Placental pericyte (primary cell): ENCODE measurements around the gene PFN1. TPM values are rescaled to one million over a fixed set of nuclear protein-coding genes. Genes with fewer than 3 reads are reported as not detected.

Experiments
- small RNA-seq: library from RNA; depleted of rRNA; stranded (forward); fragments of <200 nt; gene quantifications from one replicate; pipeline ENCODE3, GENCODE V24; 2012; ENCODE audit warnings: low replicate concordance
- total RNA-seq: library from RNA; depleted of rRNA; stranded (reverse); fragments of >200 nt; gene quantifications from 2 replicates; pipeline ENCODE4 v1.2.3, GENCODE V29; 2012

PFN1 gene
- total RNA-seq: 759 and 850 TPM in 2 replicates

DNA sequence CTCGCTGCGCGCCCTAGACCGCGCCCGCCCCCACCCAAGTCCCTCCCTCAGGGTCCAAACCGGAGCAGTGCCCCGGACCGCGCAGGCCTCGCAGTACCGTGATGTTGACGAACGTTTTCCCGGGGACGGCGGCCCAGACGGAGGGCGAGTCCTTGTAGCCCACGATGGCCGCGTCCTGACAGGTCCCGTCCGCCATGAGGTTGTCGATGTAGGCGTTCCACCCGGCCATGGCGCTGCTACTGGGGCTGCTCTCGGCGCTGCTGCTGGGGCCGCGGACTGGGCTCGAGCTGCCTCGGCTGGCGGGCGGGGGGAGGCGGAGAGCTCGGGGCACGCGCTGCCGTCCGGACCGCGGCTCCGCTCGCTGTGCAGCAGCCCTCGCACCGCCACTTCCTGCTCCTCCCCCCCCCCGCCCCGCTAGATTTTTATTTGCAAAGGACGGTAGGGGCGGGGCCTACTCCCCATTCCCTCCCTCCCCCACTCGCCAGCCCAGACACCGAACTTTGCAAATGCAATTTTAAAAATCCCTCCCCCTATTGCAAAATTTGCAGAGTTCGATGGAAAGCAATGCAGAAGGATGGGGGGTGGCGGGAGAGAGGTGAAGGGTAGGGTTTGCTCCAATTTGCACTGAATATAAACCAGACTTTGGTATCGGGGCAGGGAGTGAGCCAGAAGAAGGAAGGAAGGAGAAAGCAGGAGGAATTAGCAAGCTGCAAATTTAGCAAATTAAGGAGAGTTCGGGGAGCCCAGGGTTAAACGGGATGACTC lies at the start of gene PFN1:
PFN1 (minus strand) TSS at position 365 of the 765 bp plus-strand sequence; CDS start at position 229, 136 bp downstream.

DNA sequence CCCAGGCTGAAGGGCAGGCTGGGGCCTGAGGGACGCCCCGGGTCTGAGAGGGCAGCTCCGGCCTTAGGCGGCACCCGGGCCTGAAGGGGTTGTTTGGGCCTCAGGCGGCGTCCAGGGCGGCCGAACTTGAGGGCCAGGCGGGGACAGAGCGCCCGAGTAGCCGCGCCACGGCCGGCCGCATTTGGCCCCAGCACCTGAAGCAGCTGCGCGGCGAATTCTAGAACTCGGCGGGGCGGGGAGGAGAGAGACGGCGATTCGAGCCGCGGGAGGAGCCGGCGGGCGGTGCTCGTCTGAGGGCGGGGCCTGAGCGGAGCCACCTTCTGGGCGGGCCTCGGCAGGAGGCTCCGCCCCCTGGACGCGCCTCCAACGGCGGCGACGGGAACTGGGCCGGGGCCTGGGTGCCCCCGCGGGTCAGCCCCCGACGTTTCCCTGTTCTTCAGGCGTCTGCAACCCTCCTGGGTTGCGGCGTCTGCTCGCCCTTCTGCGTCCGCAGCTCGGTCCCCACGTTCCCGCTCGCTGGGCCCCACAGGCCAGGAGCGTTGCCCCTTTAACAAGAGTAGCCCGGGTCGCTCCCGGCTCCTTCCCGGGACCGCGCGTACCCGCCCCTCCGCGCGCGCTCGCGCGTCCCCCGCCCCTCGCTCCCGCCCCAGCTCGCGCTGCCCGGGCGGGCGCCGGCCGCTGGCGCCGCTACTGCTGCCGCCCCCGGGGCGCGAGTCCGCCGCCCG lies 49.1 kb upstream of the PFN1 start, which contains the start of the genes INCA1 and KIF1C:
INCA1 (minus strand) TSS at position 221 of the 725 bp plus-strand sequence. CDS start 3,085 bp downstream, outside the sequence.
KIF1C (plus strand) TSS at position 649 of the 725 bp plus-strand sequence. CDS start 2,297 bp downstream, outside the sequence.

GRCh38 chr17:4986951-4987766 lies 38.8 kb upstream of the PFN1 start, which contains the start of gene CAMTA2:
TSS of gene CAMTA2 (minus strand) at chr17:4987675. CDS start at chr17:4986222, 1,453 bp downstream.

DNA sequence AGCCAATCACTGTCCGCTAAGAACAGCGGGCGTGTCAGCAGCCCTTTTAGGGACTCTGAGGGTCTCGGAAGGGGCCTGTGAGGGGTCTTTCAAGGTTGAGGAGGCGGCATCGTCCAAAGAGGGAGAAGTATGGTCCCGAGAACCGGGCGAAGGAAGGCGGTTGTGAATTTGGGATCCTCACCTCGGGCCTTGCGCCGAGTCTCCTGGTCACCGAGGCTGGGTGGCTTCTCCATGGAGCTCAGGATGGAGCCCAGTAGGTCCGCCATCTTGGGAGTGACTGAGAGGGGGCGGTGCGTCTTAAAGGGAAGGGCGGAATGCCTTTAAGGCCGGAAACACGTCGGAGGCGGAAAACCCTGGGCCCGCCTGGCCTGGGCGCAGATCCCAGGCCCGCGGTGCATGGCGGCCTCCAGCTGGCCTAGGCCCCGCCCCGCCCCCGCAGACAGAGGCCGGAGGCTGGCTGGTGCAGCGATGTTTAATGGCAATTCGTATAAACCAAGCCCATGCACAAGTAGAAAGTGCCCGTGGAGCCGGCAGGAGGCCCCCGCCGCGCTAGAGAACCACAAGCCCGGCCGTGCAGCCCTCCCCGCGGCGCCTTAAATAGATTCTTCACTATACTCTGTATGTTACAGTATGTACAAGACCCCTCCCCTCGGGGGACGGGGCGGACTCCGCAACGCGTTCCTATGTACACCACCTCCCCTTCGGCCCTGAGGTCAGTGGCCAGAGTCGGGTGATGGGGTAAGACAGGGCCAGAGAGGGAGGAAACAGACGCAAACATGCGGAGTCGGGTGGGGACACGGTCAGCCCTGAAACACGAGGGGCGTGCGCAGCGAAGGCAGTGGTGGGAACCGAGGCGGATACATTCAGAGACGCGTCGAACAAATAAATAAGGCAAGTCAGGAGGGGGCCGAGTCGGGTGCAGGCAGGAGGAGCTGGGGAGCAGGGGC lies 19.5 kb upstream of the PFN1 start, which contains the start of gene SPAG7:
SPAG7 (minus strand) TSS at position 279 of the 947 bp plus-strand sequence; CDS start at position 266, 13 bp downstream.

GRCh38 chr17:4950746-4951204 lies 2.4 kb upstream of the PFN1 start, which contains the start of gene ENO3:
TSS of gene ENO3 (plus strand) at chr17:4951119. CDS start at chr17:4951830, 711 bp downstream.

GRCh38 chr17:4939796-4940554 lies 8.4 kb downstream of the PFN1 start, which contains the start of the genes RNF167 and SLC25A11:
TSS of gene RNF167 (plus strand) at chr17:4940268. CDS start at chr17:4940910, 642 bp downstream.
TSS of gene SLC25A11 (minus strand) at chr17:4940046. CDS start at chr17:4939910, 136 bp downstream.

DNA sequence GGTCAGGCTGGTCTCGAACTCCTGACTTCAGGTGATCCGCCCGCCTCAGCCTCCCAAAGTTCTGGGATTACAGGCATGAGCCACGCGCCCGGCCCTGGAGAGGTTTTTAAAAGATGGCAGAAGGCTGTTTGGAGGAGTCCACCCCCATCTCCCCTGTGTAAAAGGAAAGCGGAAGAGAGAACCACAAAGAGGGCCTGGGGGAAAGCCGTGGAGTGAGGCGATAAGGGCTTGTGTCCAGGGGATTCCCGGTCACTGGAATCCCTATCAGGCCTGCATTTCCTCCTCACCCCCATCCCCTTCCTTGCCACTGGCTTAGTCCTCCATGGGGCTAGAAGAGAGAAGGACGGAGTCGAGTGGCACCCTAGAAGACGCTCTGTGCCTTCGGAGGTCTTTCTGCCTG lies 16.4 kb downstream of the PFN1 start, which contains the start of gene GP1BA:
GP1BA (plus strand) TSS at position 315 of the 400 bp plus-strand sequence. CDS start 328 bp downstream, outside the sequence.

DNA sequence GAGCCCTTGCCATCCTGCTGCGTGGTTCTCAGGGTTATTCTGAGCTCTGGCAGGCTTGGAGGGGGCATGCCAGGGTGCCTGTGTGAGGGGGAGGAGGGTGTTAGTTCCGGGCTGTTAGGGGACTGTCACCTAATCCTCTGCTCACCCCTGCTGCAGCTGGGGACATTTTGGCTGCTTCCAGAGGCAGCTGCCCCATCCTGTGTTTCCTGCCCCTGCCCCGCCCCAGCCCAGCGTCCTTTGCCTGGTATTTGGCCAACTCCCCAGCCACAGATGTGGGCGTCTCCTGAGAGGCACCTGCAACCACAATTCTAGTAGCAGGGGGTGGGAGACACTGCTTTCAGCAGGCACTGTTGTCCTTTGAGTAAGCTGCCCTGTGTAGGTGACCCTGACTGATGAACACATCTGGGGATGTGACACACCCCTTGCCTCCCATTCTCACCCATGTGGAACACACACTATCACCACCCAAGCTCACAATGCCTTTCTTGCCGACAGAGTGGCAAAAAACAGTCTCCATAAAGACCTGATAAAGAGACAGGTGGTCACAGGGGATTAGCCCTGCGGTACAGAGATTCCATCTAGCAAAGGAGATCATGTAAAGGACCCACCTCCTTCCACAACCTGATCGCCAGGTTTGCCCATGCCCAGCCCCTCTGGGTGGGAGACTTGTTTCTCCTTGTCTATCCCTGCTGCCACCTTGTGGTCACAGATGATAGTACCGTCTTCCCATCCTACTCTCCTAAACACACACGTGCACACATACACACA lies 45.1 kb downstream of the PFN1 start, which contains the start of gene CHRNE:
CHRNE (minus strand) TSS at position 48 of the 768 bp plus-strand sequence; CDS start at position 13, 35 bp downstream.

DNA sequence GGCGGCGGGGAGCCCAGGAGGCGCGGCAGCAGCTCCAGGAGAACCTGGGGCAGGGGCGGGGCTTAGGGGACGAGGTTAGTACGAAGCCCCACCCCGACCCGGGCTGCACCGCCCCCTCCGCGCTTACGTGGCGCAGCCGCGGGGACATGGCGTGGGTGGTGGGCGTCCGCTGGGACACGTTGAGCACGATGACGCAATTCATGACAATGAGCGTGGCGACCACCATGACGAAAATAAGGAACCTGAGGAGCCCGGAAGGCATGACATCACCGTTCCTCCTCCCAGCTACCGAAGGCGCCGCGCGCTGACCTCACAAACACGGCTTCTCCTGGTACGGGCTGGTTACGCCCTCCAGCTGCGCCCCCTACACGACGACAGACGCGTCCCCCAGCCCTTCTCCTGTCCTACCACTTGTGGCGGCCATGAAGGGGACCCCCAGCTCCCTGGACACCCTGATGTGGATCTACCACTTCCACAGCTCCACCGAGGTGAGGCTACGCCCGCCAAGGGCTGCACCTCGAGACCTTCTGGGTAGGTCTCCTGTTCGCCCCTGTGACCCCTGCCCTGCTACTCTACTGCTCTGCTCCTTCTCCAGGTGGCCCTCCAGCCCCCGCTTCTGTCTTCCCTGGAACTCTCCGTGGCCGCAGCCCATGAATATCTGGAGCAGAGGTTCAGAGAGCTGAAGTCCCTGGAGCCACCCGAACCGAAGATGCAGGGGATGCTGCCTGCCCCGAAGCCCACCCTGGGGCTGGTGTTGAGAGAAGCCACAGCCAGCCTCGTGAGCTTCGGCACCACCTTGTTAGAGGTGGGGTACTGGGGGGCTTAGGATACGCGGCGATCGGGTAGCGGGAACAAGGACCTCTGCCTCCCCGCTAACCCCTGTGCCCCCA lies 48.7 kb downstream of the PFN1 start, which contains the start of gene C17orf107:
C17orf107 (plus strand) TSS at position 196 of the 890 bp plus-strand sequence; CDS start at position 423, 227 bp downstream.

Small RNAs within 50 kb of the gene (small RNA-seq; reads per million reads assigned to genes)
- not detected for gene MIR6864
- not detected for gene MIR6865

Other genes starting within 250 kb of the PFN1 start
- 20.6 and 31.5 TPM in 2 replicates for gene PELP1, start 244.4 kb downstream of the PFN1 start, total RNA-seq
- gene ARRB2, start 237.9 kb downstream of the PFN1 start, total RNA-seq: 3.9 and 5.0 TPM in 2 replicates
- gene MED11, start 217.1 kb downstream of the PFN1 start, total RNA-seq: 8.9 and 13.3 TPM in 2 replicates
- 0.22 TPM in 1 of 2 replicates, not detected in the other for gene ZMYND15, start 208.7 kb downstream of the PFN1 start, total RNA-seq
- 0.57 and 3.1 TPM in 2 replicates for gene CXCL16, start 208.6 kb downstream of the PFN1 start, total RNA-seq
- not detected in 2 replicates for gene TM4SF5, start 176.6 kb downstream of the PFN1 start, total RNA-seq
- 1.8 TPM in 1 of 2 replicates, not detected in the other for gene VMO1, start 162.2 kb downstream of the PFN1 start, total RNA-seq
- gene GLTPD2, start 159.6 kb downstream of the PFN1 start, total RNA-seq: not detected in 2 replicates
- gene PSMB6, start 152.4 kb downstream of the PFN1 start, total RNA-seq: 112 and 162 TPM in 2 replicates
- gene PLD2, start 141.4 kb downstream of the PFN1 start, total RNA-seq: 16.0 and 18.3 TPM in 2 replicates
- 29.5 and 46.4 TPM in 2 replicates for gene MINK1, start 115.2 kb downstream of the PFN1 start, total RNA-seq
- gene C17orf107, start 49.0 kb downstream of the PFN1 start, total RNA-seq: 0.57 and 6.1 TPM in 2 replicates
- gene CHRNE, start 45.4 kb downstream of the PFN1 start, total RNA-seq: 0.14 and 0.44 TPM in 2 replicates
- gene GP1BA, start 16.3 kb downstream of the PFN1 start, total RNA-seq: under 0.01 TPM in 1 of 2 replicates, not detected in the other
- 49.5 and 75.6 TPM in 2 replicates for gene SLC25A11, start 8.5 kb downstream of the PFN1 start, total RNA-seq
- 21.2 and 51.8 TPM in 2 replicates for gene RNF167, start 8.3 kb downstream of the PFN1 start, total RNA-seq
- gene ENO3, start 2.6 kb upstream of the PFN1 start, total RNA-seq: 2.4 and 5.3 TPM in 2 replicates
- 28.9 and 66.1 TPM in 2 replicates for gene SPAG7, start 19.3 kb upstream of the PFN1 start, total RNA-seq
- gene CAMTA2, start 39.1 kb upstream of the PFN1 start, total RNA-seq: 15.3 and 19.3 TPM in 2 replicates
- 0.22 and 0.43 TPM in 2 replicates for gene INCA1, start 49.0 kb upstream of the PFN1 start, total RNA-seq
- 65.3 and 75.5 TPM in 2 replicates for gene KIF1C, start 49.4 kb upstream of the PFN1 start, total RNA-seq
- gene SLC52A1, start 86.9 kb upstream of the PFN1 start, total RNA-seq: 0.14 TPM in 1 of 2 replicates, not detected in the other
- 1.1 and 1.8 TPM in 2 replicates for gene ZFP3, start 129.9 kb upstream of the PFN1 start, total RNA-seq
- gene ZNF232, start 163.3 kb upstream of the PFN1 start, total RNA-seq: 5.5 and 5.6 TPM in 2 replicates
- under 0.01 TPM in 2 replicates for gene USP6, start 167.5 kb upstream of the PFN1 start, total RNA-seq
- 9.6 and 12.3 TPM in 2 replicates for gene ZNF594, start 243.3 kb upstream of the PFN1 start, total RNA-seq